H9 (cell line): ENCODE data around the gene MEMO1. TPM values are rescaled to one million over a fixed set of nuclear protein-coding genes. Genes with fewer than 3 reads are reported as not detected.

Experiments
- DNase-seq: peaks from one replicate; pipeline ENCODE4 v3.0.0-alpha.2; 2017
- H2AFZ ChIP-seq: one replicate; pipeline ENCODE4 v1.6.1; 2013; ENCODE audit warnings: mild to moderate bottlenecking, low read length, control low read depth, moderate library complexity
- H2AK5ac ChIP-seq: 2 replicates; pipeline ENCODE4 v1.6.1; 2013; ENCODE audit warnings: low read length, control low read depth, mixed read lengths; ENCODE audit not compliant: insufficient read length
- H2BK120ac ChIP-seq: one replicate; pipeline ENCODE4 v1.6.1; 2013; ENCODE audit warnings: low read depth, mild to moderate bottlenecking, low read length, control low read depth, inconsistent platforms; ENCODE audit not compliant: poor library complexity, severe bottlenecking
- H2BK12ac ChIP-seq: 2 replicates; pipeline ENCODE4 v1.6.1; 2013; ENCODE audit warnings: low read length, control low read depth, mixed read lengths, low read depth; ENCODE audit not compliant: insufficient read length
- H2BK15ac ChIP-seq: 2 replicates; pipeline ENCODE4 v1.6.1; 2013; ENCODE audit warnings: low read depth, low read length, control low read depth
- H2BK20ac ChIP-seq: one replicate; pipeline ENCODE4 v1.6.1; 2013; ENCODE audit warnings: low read depth, mild to moderate bottlenecking, low read length, control low read depth, inconsistent platforms; ENCODE audit not compliant: poor library complexity, severe bottlenecking
- H2BK5ac ChIP-seq: 2 replicates; pipeline ENCODE4 v1.6.1; 2013; ENCODE audit warnings: low read length, control low read depth, mixed read lengths; ENCODE audit not compliant: insufficient read length
- H3K14ac ChIP-seq: 2 replicates; pipeline ENCODE4 v1.6.1; 2013; ENCODE audit warnings: low read length, control low read depth; ENCODE audit not compliant: insufficient read depth
- H3K18ac ChIP-seq: 2 replicates; pipeline ENCODE4 v1.6.1; 2013; ENCODE audit warnings: low read depth, mild to moderate bottlenecking, mixed read lengths, low read length, control low read depth; ENCODE audit not compliant: insufficient read length
- H3K23ac ChIP-seq: 2 replicates; pipeline ENCODE4 v1.6.1; 2013; ENCODE audit warnings: low read length, control low read depth, mixed read lengths, low read depth; ENCODE audit not compliant: insufficient read length
- H3K23me2 ChIP-seq: 2 replicates; pipeline ENCODE4 v1.6.1; 2013; ENCODE audit warnings: low read depth, mild to moderate bottlenecking, mixed read lengths, low read length, control low read depth; ENCODE audit not compliant: insufficient read length, poor library complexity, severe bottlenecking
- H3K27ac ChIP-seq: 2 replicates; pipeline ENCODE4 v1.5.1; 2013; ENCODE audit warnings: low read length, control low read depth, mixed read lengths, low read depth; ENCODE audit not compliant: insufficient read length
- H3K27me3 ChIP-seq: 2 replicates; pipeline ENCODE4 v1.6.1; 2013; ENCODE audit warnings: low read length, control low read depth, inconsistent platforms; ENCODE audit not compliant: insufficient read depth
- H3K4ac ChIP-seq: 2 replicates; pipeline ENCODE4 v1.6.1; 2013; ENCODE audit warnings: low read depth, mild to moderate bottlenecking, control low read depth, inconsistent platforms, low read length, moderate library complexity
- H3K4me1 ChIP-seq: 2 replicates; pipeline ENCODE4 v1.6.1; 2013; ENCODE audit warnings: low read length, control low read depth, inconsistent platforms; ENCODE audit not compliant: insufficient read depth
- H3K4me2 ChIP-seq: 2 replicates; pipeline ENCODE4 v1.6.1; 2013; ENCODE audit warnings: low read length, control low read depth, mixed read lengths; ENCODE audit not compliant: insufficient read length, insufficient read depth
- H3K56ac ChIP-seq: 2 replicates; pipeline ENCODE4 v1.6.1; 2013; ENCODE audit warnings: low read depth, mild to moderate bottlenecking, mixed read lengths, low read length, control low read depth; ENCODE audit not compliant: insufficient read length
- H3K79me1 ChIP-seq: 2 replicates; pipeline ENCODE4 v1.6.1; 2013; ENCODE audit warnings: low read depth, mild to moderate bottlenecking, moderate library complexity, low read length, control low read depth, inconsistent platforms; ENCODE audit not compliant: insufficient read depth, poor library complexity, severe bottlenecking
- H3K79me2 ChIP-seq: 2 replicates; pipeline ENCODE4 v1.6.1; 2013; ENCODE audit warnings: low read length, control low read depth, inconsistent platforms; ENCODE audit not compliant: insufficient read depth
- H3K9ac ChIP-seq: 2 replicates; pipeline ENCODE4 v1.6.1; 2013; ENCODE audit warnings: low read length, control low read depth, mixed read lengths; ENCODE audit not compliant: insufficient read length; ENCODE audit errors: extremely low read depth
- H3K9me3 ChIP-seq: one replicate; pipeline ENCODE4 v1.6.1; 2013; ENCODE audit warnings: low read depth, low read length, inconsistent platforms; ENCODE audit not compliant: control insufficient read depth
- H3T11ph ChIP-seq: one replicate; pipeline ENCODE4 v1.6.1; 2013; ENCODE audit warnings: mild to moderate bottlenecking, low read length, control low read depth, inconsistent platforms
- H4K20me1 ChIP-seq: one replicate; pipeline ENCODE4 v1.6.1; 2013; ENCODE audit not compliant: control insufficient read depth, insufficient read length, insufficient read depth
- H4K5ac ChIP-seq: 2 replicates; pipeline ENCODE4 v1.6.1; 2013; ENCODE audit warnings: low read depth, mild to moderate bottlenecking, mixed read lengths, low read length, control low read depth; ENCODE audit not compliant: insufficient read length
- H4K8ac ChIP-seq: replicated peaks from 2 replicates; pipeline ENCODE4 v1.6.1; 2013; ENCODE audit warnings: low read length, control low read depth, mixed read lengths, low read depth; ENCODE audit not compliant: insufficient read length
- H4K91ac ChIP-seq: 2 replicates; pipeline ENCODE4 v1.6.1; 2013; ENCODE audit warnings: low read depth, mild to moderate bottlenecking, moderate library complexity, mixed read lengths, low read length, control low read depth; ENCODE audit not compliant: insufficient read length
- H3K27ac Mint-ChIP-seq, 3 experiments: 2 replicates in 2 of 3; 3 replicates in 1 of 3; pipeline ENCODE4 v1.8.0; 2020 to 2021; ENCODE audit warnings: mixed read lengths in 3 of 3, mild to moderate bottlenecking in 1 of 3, moderate library complexity in 1 of 3
- H3K27me3 Mint-ChIP-seq: 2 replicates; pipeline ENCODE4 v1.8.0; 2021; ENCODE audit warnings: low read depth, mild to moderate bottlenecking, moderate library complexity, mixed read lengths
- H3K36me3 Mint-ChIP-seq, 3 experiments: 2 replicates in 2 of 3; 3 replicates in 1 of 3; pipeline ENCODE4 v1.8.0; 2020 to 2021; ENCODE audit warnings: low read depth in 3 of 3, mixed read lengths in 3 of 3; ENCODE audit not compliant: insufficient read depth in 1 of 3
- H3K4me1 Mint-ChIP-seq, 2 experiments: 2 replicates each; pipeline ENCODE4 v1.8.0; 2020; ENCODE audit warnings: mixed read lengths in 2 of 2
- H3K4me3 Mint-ChIP-seq, 2 experiments: 2 replicates in 1 of 2; 3 replicates in 1 of 2; pipeline ENCODE4 v1.8.0; 2020 to 2021; ENCODE audit warnings: mild to moderate bottlenecking in 2 of 2, mixed read lengths in 2 of 2, moderate library complexity in 1 of 2
- H3K9me3 Mint-ChIP-seq, 2 experiments: 2 replicates in 1 of 2; 3 replicates in 1 of 2; pipeline ENCODE4 v1.8.0; 2020; ENCODE audit warnings: mild to moderate bottlenecking in 2 of 2, mixed read lengths in 2 of 2, moderate library complexity in 1 of 2
- WGBS: extraction: QIAGEN DNeasy Blood & Tissue Kit; methylation state at CpG from one replicate; pipeline ENCODE4 v1.1.7; 2013; ENCODE audit warnings: missing lambda C conversion rate, low lambda C conversion rate, mixed read lengths; ENCODE audit not compliant: insufficient read length; ENCODE audit errors: extremely low coverage; 5-methylcytosine and 5-hydroxymethylcytosine counted together
- total RNA-seq: library from RNA; stranded (reverse); gene quantifications from 2 replicates; pipeline ENCODE4 v1.2.1, GENCODE V29; 2021
- TF ChIP-seq, protein P1 (sequence below): fragments of 200-600 bp; sonication (generic); conservative IDR thresholded peaks from 3 replicates; pipeline ENCODE4 v1.8.0; 2021; ENCODE audit warnings: antibody characterized with exemption, mild to moderate bottlenecking

MEMO1 gene
- total RNA-seq, 1 experiment from 2014 or later = 49.4 TPM

GRCh38 chr2:31903109-31903780 is 107.6 kb downstream of the MEMO1 start:
- no peak for DNase-seq
- Histone ChIP-seq H3K23me2 (no peaks in the 10 kb centered on the region), H3K9ac (no peak overlapping the region), H3K14ac (no peak overlapping the region), H2BK5ac (no peak overlapping the region), H3K79me1 (no peaks in the 10 kb centered on the region), H3K4ac (no peak overlapping the region), H3K4me2 (no peak overlapping the region), H2BK20ac (no peak overlapping the region), H3K9me3 (no peaks in the 10 kb centered on the region), H4K20me1 (no peaks in the 10 kb centered on the region), H4K91ac (no peak overlapping the region), H3K23ac (no peak overlapping the region), H3K27me3 (no peaks in the 10 kb centered on the region), H2BK15ac (no peak overlapping the region), H2AK5ac (no peak overlapping the region), H3K27ac (no peak overlapping the region), H2AFZ (no peak overlapping the region), H4K8ac (no peak overlapping the region), H4K5ac (no peak overlapping the region), H3K18ac (no peak overlapping the region), H3K4me1 (no peaks in the 10 kb centered on the region), H3T11ph (no peak overlapping the region), H2BK120ac (no peak overlapping the region), H2BK12ac (no peak overlapping the region), H3K79me2 (no peaks in the 10 kb centered on the region), H3K56ac (no peak overlapping the region)
- peaks cover 34 to 46% (median 40%) of the 10 kb centered on the region in 3 experiments for H3K36me3 Mint-ChIP-seq
- no peak overlapping the region for H3K27ac Mint-ChIP-seq
- no peaks in the 10 kb centered on the region for H3K27me3 Mint-ChIP-seq
- peaks cover 0 to 2% of the 10 kb centered on the region in 2 experiments; a peak in 1 of 4 replicates for H3K4me1 Mint-ChIP-seq
- H3K4me3 Mint-ChIP-seq = no peak overlapping the region
- H3K9me3 Mint-ChIP-seq = peaks cover 20% of the 10 kb centered on the region in 2 experiments
- no CpG with 5 or more reads among the region's 4 CpGs for WGBS
- TF ChIP-seq, protein P1, sequence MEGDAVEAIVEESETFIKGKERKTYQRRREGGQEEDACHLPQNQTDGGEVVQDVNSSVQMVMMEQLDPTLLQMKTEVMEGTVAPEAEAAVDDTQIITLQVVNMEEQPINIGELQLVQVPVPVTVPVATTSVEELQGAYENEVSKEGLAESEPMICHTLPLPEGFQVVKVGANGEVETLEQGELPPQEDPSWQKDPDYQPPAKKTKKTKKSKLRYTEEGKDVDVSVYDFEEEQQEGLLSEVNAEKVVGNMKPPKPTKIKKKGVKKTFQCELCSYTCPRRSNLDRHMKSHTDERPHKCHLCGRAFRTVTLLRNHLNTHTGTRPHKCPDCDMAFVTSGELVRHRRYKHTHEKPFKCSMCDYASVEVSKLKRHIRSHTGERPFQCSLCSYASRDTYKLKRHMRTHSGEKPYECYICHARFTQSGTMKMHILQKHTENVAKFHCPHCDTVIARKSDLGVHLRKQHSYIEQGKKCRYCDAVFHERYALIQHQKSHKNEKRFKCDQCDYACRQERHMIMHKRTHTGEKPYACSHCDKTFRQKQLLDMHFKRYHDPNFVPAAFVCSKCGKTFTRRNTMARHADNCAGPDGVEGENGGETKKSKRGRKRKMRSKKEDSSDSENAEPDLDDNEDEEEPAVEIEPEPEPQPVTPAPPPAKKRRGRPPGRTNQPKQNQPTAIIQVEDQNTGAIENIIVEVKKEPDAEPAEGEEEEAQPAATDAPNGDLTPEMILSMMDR = no peak
